Stromal cell of bone marrow (primary cell): Measurements from ENCODE around the gene BANF2.
"Not testable (repeated sequence)": the region's sequence is repeated elsewhere in the genome, so short reads cannot be mapped to it uniquely, and the experiment has no call there.

Experiments used
- DNase-seq: peaks from one replicate; pipeline ENCODE4 v3.0.0-alpha.2; 2012; ENCODE audit warnings: low read depth

Gene BANF2

GRCh38 chr20:17699931-17700351 lies at the start of gene BANF2:
BANF2 (plus strand) TSS chr20:17699966; CDS start chr20:17725026, 25,060 bp downstream.
- DNase-seq, result no peak

GRCh38 chr20:17650301-17651128 lies 49.3 kb upstream of the BANF2 start:
- DNase-seq, result no peak

GRCh38 chr20:17651129-17651759 lies 48.5 kb upstream of the BANF2 start:
- DNase-seq, result no peak

DNA sequence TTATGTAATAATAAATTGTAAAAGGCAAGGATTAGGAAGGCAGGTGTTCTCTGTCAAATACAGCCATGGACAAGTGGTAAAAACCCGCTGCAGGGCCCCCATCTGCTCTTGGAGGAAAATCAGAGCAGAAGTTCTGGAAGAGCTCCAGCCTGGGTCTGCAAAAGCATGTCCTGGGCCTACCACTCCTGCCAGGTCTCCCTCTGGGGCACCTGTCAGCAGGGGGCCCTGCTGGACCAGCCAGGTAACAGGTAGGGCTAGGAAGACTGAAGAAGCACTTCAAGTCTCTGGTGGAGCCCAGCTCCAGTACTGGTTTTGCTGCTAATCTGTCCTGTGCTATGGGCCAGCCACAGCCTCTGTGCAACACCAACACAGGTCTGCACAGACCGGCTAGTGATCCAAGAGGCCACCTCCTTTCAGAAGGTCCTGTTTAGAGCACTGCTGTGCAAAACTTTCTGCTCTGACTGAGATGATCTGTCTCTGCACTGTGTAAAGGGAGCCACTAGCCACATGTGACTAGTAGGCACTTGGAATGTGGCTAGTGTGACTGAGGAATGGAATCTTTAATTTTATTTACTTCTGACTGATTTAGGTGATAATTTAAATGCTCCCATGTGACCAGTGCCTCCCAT lies 47.9 kb upstream of the BANF2 start:
- DNase-seq, result no peak

- no peak for DNase-seq
Observed at GRCh38 chr20:17652411-17652810, 47.4 kb upstream of the BANF2 start.

DNA sequence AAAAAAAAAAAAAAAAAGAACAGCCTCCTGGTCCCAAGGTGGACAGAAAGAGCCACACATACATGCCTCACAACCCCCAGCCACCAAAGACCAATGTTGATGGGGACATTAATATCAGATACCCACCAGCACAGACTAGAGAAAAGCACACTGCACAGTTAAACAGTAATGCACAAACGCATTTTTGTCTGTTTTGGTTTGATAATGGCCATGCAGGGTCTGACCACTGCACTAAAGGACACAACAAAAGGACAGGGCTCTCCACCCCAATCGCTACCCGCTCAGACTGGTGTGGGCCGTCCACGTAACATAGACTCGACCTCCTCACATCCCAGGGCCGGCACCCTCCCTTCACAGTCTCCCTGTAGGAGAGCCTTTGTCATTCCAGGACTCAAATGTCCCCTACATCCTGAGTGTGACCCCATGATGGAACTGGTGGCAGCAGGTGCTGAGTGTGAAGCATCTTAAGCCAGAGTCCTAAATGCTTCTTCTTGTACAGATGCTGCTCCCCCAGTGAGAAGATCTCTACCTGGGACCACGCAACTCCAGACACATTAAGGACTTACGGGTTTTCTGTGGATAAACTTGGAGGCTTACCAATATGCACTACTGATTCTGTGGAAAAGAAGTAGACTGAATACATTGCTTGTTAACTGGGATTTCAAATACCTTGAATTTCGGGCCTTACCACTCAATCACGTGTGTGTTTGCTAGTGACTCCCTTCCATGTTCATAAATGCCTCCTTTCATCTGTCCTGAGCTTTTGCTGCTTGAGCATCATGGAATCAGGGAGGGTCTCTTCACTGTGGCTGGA lies 45.7 kb upstream of the BANF2 start:
- no peak for DNase-seq

DNA sequence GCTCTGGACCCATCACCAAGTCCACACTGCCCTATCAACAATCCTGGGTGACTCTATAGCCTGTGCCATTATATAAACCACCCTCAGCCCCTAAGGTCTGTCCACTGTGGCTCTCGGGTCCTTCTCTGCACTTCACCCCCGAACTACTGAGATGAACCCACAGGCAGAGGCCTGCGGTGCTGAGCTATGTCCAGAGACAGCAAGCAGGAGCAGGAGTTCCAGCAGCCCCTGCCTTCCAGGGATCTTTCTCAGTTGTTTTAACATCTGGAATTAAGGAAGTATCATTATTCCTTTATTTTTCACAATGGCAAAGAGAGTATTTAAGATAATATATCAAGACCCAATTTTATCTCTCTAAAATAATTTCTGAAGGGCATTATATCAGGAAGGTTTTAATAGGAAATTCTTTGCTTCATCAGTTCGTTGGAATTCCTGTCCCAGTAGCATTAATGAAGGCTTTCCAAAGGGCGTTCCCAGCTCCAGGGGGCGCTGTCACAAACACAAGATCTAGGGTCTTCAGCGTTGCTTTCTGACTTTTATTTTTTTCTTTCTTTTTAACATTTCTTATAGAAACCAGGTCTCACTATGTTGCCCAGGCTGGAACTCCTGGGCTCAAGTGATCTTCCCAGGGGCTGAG lies 45.0 kb upstream of the BANF2 start:
- DNase-seq, result no peak

DNA sequence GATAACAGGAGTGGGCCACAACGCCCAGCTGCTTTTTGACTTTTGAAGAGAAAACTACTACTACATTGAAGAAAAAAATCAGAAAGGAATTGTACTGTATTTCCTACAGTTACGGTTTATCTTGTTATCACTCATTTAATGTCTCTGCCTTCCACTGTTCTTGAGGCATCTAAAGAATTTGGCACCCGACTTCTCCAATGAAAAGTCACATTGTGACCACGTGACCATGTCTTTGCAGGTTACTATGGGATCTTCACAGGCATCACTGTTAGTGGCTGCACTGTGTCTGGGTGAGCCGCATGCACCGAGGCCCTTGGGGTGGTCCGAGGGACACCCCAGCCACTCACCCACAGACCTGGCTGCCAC lies 44.5 kb upstream of the BANF2 start:
- no peak for DNase-seq

- DNase-seq, result no peak
Observed at GRCh38 chr20:17655865-17656479, 43.8 kb upstream of the BANF2 start.

DNA sequence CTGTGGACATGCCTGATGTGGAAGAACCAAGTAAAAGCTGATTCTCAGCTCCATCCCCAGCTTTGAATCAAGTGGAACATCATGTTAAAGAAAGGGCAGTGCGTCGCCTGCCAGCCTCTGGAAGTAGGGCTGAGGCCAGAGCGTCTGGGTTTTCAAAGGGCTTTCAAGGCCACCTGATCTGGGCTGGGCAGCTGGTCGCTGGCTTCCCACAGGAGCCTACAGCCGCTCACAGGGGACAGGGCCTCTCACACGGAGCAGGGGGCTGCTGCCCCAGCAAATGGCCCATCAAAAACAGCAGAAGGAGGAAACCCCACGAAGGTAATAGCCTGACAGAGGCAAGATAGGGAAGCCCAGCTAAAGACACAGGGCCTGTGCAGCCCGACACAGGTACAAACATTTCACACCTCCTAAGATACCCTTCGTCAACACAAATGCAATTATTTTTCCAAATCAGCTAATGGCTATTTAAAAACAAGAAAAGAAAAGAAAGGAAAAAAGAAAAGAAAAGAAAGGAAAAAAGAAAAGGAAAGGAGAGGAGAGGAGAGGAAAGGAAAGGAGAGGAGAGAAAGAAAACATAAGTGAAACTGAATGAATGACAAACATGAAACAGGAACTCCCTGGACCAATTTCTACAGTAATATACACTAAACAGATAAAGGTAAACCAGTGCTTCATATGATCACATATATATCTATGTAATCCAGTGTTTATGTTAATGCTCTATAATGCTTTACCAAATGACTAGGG lies 42.5 kb upstream of the BANF2 start:
- no peak for DNase-seq

- DNase-seq, result no peak
Observed at GRCh38 chr20:17657898-17658647, 41.7 kb upstream of the BANF2 start.

DNA sequence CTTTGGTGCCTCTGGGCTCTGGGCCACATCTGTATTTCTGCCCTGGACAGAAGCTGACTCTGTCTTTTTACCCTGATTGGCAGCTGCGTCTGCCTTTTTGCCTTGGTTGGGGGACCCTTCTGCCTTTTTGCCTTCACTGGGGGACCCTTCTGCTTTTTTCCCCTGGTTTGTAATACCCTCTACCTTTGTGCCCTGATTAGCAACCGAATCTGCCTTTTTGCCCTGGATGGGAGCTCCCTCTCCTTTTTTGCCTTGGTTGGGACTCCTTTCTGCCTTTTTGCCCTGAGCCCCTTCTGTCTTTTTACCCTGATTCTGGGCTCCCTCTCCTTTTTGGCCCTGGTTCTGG lies 41.1 kb upstream of the BANF2 start:
- DNase-seq, result no peak

- not testable (repeated sequence) for DNase-seq
Observed at GRCh38 chr20:17659344-17659743, 40.4 kb upstream of the BANF2 start.

DNA sequence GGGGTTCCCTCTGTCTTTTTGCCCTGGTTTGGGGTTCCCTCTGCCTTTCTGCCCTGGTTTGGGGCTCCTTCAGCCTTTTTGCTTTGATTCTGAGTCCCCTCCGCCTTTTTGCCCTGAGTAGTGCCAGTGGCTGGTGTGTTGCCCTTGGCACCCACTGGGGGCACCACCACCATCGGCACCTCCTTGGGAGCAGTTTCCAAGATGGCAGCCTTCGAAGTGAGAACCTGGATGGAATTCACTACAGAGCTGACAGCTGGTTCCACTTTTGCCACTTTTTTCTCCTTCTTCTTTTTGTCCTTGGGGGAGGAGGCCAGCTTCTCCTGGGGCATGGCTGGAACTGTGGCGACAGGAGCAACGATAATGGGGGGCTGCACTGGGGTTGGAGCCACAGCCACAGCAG lies 40.0 kb upstream of the BANF2 start:
- no peak for DNase-seq

DNA sequence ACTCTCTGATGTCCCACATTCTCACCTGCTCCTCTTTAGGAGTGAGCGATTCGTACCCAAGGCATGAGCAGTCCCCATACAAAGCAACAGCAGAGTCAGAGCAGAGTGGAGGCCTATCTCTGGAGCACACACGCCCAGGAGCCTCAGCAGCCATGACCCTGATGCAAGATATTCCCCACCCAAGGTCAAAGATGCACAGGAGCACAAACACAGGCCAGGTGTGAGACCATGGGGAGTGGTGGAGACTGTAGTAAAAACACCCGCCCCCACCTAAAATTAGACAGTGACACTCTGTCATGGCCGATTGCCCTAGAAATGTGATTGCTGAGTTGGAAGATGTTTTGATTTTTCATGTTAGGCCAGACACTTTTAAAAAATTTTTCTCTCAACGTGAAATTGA lies 39.1 kb upstream of the BANF2 start:
- DNase-seq, result no peak

DNA sequence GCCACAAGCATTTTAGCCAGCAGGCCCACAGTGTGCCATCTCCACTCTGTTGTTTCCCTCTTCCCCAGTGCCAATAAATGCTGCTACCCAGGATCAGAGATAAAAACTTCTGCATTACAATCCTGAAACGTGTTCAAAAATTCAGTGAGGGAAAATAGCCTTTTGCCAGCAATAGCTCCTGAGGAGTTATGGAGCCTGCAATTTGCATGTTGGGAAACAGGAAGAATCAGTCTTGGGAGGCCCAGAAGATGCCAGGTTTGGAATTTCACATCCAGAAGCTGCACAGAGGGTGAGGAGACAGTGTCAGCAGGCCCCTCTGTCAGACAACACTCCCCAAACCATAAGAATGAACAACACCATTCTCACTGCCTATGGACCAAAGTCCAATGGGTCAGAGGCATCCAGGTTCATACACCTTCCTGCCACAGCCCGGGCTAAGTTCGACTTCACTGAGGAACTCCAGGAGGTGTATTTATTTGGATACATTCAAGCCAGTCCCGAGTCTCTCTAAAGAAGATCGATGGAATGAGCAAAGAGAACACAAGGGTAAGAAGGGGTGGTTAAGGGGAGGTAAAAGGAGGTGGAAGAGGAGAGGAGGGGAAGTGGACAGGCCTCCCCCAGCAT lies 38.5 kb upstream of the BANF2 start:
- DNase-seq, result no peak

- peak; percentile 96 for DNase-seq
Observed at GRCh38 chr20:17662333-17663039, 37.3 kb upstream of the BANF2 start.

GRCh38 chr20:17663040-17663399 lies 36.7 kb upstream of the BANF2 start:
- DNase-seq, result no peak

GRCh38 chr20:17663486-17663885 lies 36.3 kb upstream of the BANF2 start:
- DNase-seq, result no peak
